GM12874 (cell line): Measurements from ENCODE around the gene DPP7.

Experiments
- TF ChIP-seq, protein P1 (sequence below): IDR thresholded peaks from 2 replicates; pipeline ENCODE4 v1.5.1; 2011; ENCODE audit warnings: low read depth, mild to moderate bottlenecking, control low read depth, low read length, moderate library complexity; ENCODE audit not compliant: insufficient read depth

The DPP7 gene

DNA sequence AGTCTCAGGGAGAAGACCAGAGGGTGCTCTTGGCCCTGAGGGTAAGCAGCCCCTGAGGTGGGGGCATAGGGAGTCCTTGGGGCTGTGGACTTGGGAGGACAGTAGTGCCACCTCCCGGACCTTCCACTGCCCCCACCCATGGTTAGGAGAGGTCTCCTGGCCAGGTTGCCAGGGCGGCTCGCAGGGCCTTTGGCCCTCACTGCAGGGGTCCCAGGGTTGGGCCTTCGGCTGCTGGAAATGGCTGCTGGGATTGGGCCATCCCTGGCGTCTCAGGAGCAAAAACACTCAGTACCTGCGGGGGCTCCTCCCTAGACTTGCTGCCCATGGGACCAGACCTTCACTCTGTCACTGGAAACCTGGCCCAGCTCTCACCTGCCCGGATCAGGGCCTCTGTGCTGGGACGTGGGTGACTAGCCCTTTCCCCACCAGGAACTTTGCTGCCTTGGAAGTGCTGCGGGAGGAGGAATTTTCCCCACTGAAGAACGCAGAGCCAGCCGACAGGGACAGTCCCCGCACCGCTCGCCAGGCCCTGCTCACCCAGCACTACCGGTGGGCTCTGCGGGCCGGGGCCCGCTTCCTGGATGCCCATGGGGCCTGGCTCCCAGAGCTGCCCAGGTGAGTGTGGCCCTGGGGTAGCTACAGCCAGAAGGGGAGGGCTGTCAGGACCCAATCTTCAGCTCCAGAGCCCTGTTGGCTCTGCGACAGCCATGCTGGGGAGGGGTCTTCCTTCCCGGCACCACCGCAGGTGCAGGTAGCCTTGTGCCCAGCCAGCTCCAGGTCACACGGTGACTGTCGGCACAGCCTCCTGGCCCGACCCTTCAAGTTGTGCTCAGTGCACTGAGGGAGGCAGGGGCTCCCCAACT, 34.0 kb downstream of the DPP7 start:
- TF ChIP-seq, protein P1, sequence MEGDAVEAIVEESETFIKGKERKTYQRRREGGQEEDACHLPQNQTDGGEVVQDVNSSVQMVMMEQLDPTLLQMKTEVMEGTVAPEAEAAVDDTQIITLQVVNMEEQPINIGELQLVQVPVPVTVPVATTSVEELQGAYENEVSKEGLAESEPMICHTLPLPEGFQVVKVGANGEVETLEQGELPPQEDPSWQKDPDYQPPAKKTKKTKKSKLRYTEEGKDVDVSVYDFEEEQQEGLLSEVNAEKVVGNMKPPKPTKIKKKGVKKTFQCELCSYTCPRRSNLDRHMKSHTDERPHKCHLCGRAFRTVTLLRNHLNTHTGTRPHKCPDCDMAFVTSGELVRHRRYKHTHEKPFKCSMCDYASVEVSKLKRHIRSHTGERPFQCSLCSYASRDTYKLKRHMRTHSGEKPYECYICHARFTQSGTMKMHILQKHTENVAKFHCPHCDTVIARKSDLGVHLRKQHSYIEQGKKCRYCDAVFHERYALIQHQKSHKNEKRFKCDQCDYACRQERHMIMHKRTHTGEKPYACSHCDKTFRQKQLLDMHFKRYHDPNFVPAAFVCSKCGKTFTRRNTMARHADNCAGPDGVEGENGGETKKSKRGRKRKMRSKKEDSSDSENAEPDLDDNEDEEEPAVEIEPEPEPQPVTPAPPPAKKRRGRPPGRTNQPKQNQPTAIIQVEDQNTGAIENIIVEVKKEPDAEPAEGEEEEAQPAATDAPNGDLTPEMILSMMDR: no peak

DNA sequence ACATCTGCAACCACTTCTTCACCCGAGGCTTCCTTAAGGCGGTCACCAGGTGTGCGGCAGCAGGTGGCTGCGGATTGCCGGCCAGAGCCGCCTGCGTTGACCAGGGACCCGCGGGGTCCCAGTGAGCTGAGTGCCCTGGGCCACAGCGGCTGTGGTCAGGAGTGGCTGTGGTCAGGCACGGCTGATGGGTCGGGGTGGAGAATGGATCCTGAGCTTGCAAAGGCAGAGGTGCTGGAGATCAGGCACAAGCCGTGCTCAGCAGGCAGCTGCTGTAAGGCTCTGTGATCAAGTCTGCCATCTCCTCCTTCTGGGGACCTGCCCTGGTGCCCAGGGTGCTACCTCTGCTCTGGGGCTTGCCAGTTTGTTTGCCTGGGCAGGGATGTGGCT, 35.1 kb downstream of the DPP7 start:
- TF ChIP-seq, protein P1: no peak

DNA sequence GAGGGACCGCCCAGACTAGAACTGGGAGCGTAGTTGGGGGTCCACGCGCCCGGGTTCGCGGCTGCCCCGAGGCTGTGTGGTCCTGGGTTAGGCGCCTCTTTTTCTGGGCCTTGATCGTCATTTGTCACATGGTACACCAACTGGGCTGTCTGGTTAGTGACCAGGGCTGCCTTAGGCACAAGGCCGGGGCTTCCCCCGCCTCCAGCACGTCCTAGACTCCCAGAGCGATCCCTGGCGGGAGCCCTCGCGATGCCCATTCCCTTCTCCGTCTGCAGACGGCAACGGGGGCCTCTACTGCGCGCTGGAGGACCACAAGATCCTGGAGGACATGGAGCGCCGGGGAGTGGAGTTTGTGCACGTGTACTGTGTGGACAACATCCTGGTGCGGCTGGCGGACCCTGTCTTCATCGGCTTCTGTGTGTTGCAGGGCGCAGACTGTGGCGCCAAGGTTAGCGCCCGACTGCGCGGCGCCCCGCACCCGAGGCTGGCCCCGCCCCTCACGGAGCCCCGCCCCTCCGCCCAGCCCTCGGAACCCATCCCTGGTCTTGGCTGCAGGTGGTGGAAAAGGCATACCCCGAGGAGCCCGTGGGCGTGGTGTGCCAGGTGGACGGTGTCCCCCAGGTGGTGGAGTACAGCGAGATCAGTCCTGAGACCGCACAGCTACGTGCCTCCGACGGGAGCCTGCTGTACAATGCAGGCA, 35.7 kb downstream of the DPP7 start:
- TF ChIP-seq, protein P1: no peak

DNA sequence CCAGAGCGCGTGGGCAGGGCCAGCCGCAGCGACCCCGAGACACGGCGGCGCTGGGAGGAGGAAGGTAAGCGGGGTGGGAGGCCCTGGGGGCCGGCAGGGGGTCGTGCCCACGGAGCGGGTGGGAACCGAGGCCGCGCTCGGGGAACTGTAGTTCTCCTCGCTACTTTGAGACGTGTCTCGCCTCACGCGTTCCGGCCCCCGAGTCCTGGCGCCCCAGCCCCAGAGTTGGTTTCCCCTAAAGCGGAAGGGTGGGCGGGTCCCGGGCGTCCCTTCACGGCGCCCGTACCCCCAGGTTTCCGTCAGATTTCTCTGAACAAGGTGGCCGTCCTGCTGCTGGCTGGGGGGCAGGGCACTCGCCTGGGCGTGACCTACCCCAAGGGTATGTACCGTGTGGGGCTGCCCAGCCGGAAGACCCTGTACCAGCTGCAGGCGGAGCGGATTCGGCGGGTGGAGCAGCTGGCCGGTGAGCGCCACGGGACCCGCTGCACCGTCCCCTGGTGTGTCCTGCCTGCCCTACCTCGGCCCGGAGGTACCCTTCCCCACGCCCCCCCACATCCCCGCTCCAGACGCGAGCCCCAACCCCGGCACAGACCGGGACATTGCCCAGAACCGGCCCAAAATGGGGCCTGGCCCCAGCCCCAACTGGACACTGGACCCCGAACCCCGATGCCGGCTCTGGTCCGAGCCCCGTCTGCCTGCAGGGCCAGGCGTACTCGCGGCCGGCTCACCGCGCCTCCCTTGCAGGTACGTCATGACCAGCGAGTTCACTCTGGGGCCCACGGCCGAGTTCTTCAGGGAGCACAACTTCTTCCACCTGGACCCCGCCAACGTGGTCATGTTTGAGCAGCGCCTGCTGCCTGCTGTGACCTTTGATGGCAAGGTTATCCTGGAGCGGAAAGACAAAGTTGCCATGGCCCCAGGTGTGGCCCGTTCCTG, 36.5 kb downstream of the DPP7 start:
- TF ChIP-seq, protein P1: no peak

DNA sequence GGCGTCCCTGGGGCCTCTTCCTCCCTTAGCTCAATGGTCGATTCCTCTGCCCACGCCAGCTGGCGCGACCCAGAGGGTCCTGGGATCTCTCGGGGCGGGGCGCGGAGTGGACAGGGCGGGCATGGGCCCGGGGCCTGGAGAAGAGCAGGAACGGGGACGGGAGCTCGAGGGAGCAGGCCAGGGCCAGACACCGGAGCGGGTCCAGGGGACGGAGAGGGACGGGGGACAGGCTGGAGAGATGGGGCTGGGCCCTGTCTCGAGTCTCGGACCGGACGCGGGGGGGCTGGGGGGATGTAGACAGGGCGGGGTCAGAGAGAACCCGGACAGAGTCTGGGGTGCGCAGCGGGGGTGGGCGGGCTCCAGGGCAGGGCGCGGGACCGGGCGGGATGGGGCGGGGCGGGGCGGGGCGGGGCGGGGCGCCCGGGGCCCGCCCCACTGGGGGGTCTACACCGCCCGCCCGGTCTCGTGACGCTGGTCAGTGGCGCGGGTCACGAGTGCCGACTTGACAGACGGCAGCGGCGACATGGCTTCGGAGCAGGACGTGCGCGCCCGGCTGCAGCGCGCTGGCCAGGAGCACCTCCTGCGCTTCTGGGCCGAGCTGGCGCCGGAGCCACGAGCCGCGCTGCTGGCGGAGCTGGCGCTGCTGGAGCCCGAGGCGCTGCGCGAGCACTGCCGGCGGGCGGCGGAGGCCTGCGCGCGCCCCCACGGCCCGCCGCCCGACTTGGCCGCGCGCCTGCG, 37.4 kb downstream of the DPP7 start, which contains the start of gene UAP1L1:
UAP1L1 (plus strand) TSS at position 508 of the 738 bp plus-strand sequence; CDS start at position 524, 16 bp downstream.
- TF ChIP-seq, protein P1: no peak

DNA sequence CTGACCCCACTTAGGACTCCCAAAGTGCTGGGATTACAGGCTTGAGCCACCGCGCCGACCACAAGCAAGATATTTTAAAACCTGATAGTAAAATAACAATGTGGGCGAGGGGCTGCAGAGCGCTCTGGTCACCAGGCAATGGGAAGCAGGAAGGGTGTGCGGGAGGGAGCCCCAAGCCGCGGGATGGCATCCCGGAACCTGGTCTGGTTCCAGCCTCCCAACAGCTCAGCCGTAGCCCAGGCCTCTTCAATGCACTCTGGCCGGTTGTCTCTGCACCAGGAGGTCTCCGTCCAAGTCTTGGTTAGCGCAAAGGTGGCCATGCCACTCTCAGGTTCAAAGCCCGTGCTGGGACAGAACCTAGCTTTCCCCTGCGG, 37.9 kb downstream of the DPP7 start:
- TF ChIP-seq, protein P1: no peak
